Measurements from ENCODE around the gene NLGN1. TPM values are rescaled to one million over a fixed set of nuclear protein-coding genes. Genes with fewer than 3 reads are reported as not detected.

Gene NLGN1
- total and polyA plus RNA-seq, 2 of the 8 experiments (the other 6 are each of a cell fraction or from before 2014, with no cell fraction given): 7.8 to 14.8 TPM

DNA sequence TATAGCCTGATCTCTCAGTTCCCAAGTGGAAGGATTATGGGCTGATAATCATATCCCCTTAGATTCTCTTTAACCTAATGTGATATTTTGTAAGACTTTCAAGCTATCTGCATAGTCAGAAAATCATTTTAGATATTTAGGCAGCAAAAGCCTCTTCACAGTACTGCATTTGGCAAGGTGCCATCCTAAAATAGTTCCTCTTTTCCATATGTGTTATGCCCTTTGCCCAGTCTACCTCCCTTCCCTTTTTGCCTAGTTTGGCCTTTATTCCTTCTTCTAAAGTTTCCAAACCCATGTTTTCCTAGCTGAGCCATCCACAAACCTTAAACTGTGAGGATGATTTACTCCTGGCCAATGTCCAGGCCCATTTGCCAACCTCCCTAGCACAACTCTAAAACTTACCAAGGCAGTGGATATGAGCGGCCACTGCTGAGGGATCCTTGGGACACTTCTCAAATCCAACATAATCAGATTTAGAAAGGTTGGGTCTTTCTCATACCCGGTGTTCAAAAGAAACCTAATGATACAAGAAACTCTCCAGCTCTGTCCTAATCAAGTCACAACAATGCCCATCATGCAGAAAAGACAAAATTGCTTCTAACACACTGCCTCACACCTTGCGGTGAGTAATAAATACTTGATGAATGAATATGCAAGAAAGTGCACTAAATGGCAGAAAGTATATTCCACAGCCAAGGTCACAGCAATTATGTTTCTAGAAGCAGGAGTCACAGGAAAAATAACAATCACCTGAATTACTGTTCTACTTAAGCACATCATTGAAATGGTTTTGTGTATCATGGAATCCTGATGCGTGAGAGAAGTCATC is 493.9 kb downstream of the NLGN1 start:
- ChIA-PET CTCF (ENCODE audit: partially characterized antibody) (interaction anchor here (0.9 to 3.2 kb wide), 4 partner anchors 11 to 28 kb away, joined by 3 to 7 read pairs (median 4); no protein-coding TSS in a partner anchor), POLR2A (ENCODE audit: partially characterized antibody) (interaction anchor here (1.8 kb wide), 1 partner anchor 15 kb away, joined by 4 read pairs; no protein-coding TSS in a partner anchor)
- Histone ChIP-seq H3K27ac (ENCODE audit: low read depth, low read length) (no peak overlapping the region), H3K4ac (replicated peaks; ENCODE audit: insufficient read length, low read depth, low read length) (no peak overlapping the region), H2BK5ac (ENCODE audit: low read depth, low read length) (no peak overlapping the region), H3K27me3 (replicated peaks in 1 of 4; ENCODE audit: control insufficient read depth in 3 of 4, extremely low read depth in 1 of 4, insufficient read depth in 3 of 4, low read length in 3 of 4) (no peaks in the 10 kb centered on the region), H3K79me2 (ENCODE audit: control insufficient read depth in 1 of 2, insufficient read depth in 2 of 2, low read length in 2 of 2) (no peaks in the 10 kb centered on the region), H3K9ac (replicated peaks in 1 of 4; ENCODE audit: extremely low read depth in 1 of 4, low read depth in 3 of 4, low read length in 3 of 4) (no peak overlapping the region), H3K4me3 (ENCODE audit: extremely low read depth in 1 of 4, insufficient read depth in 2 of 4, low read depth in 3 of 4, low read length in 4 of 4) (no peak overlapping the region), H3K4me2 (ENCODE audit: insufficient read depth in 1 of 2, low read depth in 2 of 2, low read length in 2 of 2) (no peak overlapping the region), H2BK20ac (ENCODE audit: low read length) (no peak overlapping the region), H2BK15ac (ENCODE audit: low read length) (no peak overlapping the region), H2BK120ac (replicated peaks; ENCODE audit: low read depth, low read length) (no peak overlapping the region), H4K20me1 (replicated peaks in 1 of 2; ENCODE audit: control insufficient read depth in 1 of 2, insufficient read depth in 2 of 2, low read length in 2 of 2) (no peaks in the 10 kb centered on the region), H4K91ac (replicated peaks; ENCODE audit: insufficient read length, low read length) (no peak overlapping the region), H3K23me2 (ENCODE audit: low read depth, low read length) (no peaks in the 10 kb centered on the region), H3K4me1 (replicated peaks in 1 of 4; ENCODE audit: control insufficient read depth in 3 of 4, insufficient read depth in 4 of 4, low read length in 3 of 4) (peaks cover 0 to under 1% (median 0%) of the 10 kb centered on the region in 4 experiments; a peak in 1 of 7 replicates), H3K36me3 (ENCODE audit: control insufficient read depth in 2 of 4, insufficient read depth in 4 of 4, low read length in 3 of 4) (no peaks in the 10 kb centered on the region), H2AK5ac (ENCODE audit: low read depth, low read length) (no peak overlapping the region), H4K5ac (ENCODE audit: insufficient read length, low read depth, low read length) (no peak overlapping the region), H3K23ac (ENCODE audit: insufficient read length) (no peak overlapping the region), H3K79me1 (ENCODE audit: low read depth, low read length) (no peaks in the 10 kb centered on the region), H3K14ac (ENCODE audit: insufficient read length) (no peak overlapping the region), H4K8ac (ENCODE audit: extremely low read depth, insufficient read depth, low read length) (no peak overlapping the region), H2AFZ (ENCODE audit: low read length) (no peak overlapping the region), H3K18ac (ENCODE audit: extremely low read depth, low read length) (no peak overlapping the region), H3K56ac (replicated peaks; ENCODE audit: insufficient read length, low read depth, low read length) (no peak overlapping the region), H3K9me3 (ENCODE audit: insufficient read depth in 2 of 2, low read depth in 1 of 2, low read length in 1 of 2) (no peaks in the 10 kb centered on the region), H2BK12ac (ENCODE audit: low read depth, low read length) (no peak overlapping the region)
- DNase-seq (ENCODE audit: low read depth in 1 of 2, low spot score in 2 of 2) (no peak), FAIRE-seq (no peak)
- WGBS, 2 experiments (ENCODE audit: extremely low coverage in 1 of 2, insufficient coverage in 1 of 2, insufficient read length in 1 of 2, insufficient replicate concordance in 2 of 2, low coverage in 1 of 2, low lambda C conversion rate in 2 of 2, missing lambda C conversion rate in 1 of 2): 91% methylated on average over 4 of the region's 4 CpGs; no CpG with 5 or more reads in 1 of the 2 experiments
- no peak for TF ChIP-seq BRCA1 (IDR thresholded peaks at IDR 0.05; ENCODE audit: low read depth, low read length)
- TF ChIP-seq SIX5 (IDR thresholded peaks at IDR 0.05; ENCODE audit: low read depth, low read length): no peak
- TF ChIP-seq POLR2AphosphoS5 (IDR thresholded peaks at IDR 0.05; ENCODE audit: low read depth, low read length): no peak
- TF ChIP-seq BACH1 (IDR thresholded peaks at IDR 0.05; ENCODE audit: low read length): no peak
- no peak for TF ChIP-seq FOSL1 (IDR thresholded peaks at IDR 0.05; ENCODE audit: insufficient read depth, low read depth, low read length)
- no peak for TF ChIP-seq RFX5 (IDR thresholded peaks at IDR 0.05; ENCODE audit: borderline replicate concordance, low read depth, low read length)
- no peak for TF ChIP-seq POLR2A (IDR thresholded peaks at IDR 0.05; ENCODE audit: control extremely low read depth in 1 of 2, low read depth in 2 of 2, low read length in 2 of 2)
- TF ChIP-seq HDAC6 (IDR thresholded peaks at IDR 0.05; ENCODE audit: low read depth, low read length): no peak
- TF ChIP-seq EGR1 (IDR thresholded peaks at IDR 0.05; ENCODE audit: borderline replicate concordance, low read depth, low read length): no peak
- TF ChIP-seq SRF (IDR thresholded peaks at IDR 0.05; ENCODE audit: low read depth, low read length): no peak
- no peak for TF ChIP-seq ZNF274 (IDR thresholded peaks at IDR 0.05; ENCODE audit: borderline replicate concordance, extremely low read depth, low read length)
- no peak for TF ChIP-seq ATF3 (IDR thresholded peaks at IDR 0.05; ENCODE audit: insufficient read depth, low read depth, low read length)
- no peak for TF ChIP-seq EP300 (IDR thresholded peaks at IDR 0.05; ENCODE audit: borderline replicate concordance in 1 of 2, low read depth in 2 of 2, low read length in 2 of 2)
